Embryonic facial prominence (tissue), 1 donor: ENCODE results near the gene GRAMD1C.
"Not testable (repeated sequence)": the region's sequence is repeated elsewhere in the genome, so short reads cannot be mapped to it uniquely, and the experiment has no call there.

Experiments
- DNase-seq: peaks from one replicate; pipeline ENCODE4 v3.0.0-alpha.2; 2016; ENCODE audit errors: extremely low spot score

GRAMD1C gene

DNA sequence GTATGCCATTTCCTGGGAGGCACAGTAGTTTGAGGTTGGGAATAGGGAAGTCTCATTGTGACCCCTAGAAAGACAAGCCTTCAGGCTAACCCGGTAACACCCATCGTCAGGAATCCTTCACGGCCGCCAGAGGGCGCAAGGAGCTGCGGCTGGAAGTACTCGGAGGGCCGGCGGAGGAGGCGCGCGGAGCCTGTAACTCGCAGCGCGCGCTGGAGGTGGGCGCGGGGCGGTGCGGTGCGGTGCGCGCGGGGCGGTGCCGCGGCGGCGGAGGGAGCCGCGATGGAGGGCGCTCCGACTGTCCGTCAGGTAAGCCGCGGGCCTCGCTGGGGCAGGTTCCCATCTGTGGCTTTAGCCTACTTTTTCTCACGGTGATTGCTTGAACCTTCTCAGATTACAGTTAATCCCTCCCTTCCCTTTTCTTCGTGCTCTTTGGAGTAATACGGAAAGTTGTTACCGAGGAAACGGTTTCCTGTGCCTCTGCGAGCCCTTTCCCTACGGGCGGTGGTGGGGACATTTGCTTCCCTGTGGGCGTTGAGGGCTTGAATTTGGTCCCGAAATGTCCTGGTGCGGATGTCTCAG, at the start of gene GRAMD1C:
Gene GRAMD1C, plus strand, starts transcription at position 158 of the 579 bp plus-strand sequence. Its CDS starts 122 bp downstream, at position 280.
- peak; percentile 80 for DNase-seq

DNA sequence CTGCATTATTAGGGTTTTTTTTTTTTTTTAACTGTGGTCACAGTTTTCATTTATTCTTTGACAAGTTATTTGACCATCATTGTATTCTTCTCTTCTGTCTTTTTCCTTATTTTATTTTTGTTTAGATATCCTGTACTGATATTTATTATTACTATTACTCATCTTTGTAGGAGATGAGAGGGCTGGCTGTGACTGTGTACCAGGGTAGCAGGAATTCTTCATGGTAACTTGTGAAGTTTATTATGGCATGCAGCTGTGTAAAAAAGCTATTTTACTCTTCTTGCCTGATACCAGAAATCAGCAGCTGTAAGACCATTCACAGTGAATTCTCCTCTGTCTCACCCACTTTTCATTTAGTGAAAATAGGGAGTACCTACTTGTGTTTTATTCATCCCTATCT, 47.2 kb upstream of the GRAMD1C start:
- DNase-seq = no peak

DNA sequence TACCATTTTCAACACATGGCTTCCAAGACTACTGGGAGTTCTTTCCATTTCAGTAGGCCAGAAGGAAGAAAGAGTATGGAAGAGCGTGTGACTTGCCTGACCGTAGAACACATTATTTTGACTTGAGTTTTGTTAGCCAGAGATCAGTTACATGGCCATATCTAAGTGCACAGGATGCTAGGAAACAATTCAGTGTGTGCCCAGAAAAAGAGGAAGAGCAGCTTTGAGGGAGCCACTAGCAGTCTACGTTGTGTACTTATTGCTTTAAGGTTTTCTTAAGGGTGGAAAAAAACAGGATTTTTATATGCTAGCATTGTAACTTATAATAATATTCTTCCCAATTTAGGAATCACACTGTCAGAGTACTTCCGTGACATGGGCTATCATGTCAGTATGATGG, 44.1 kb upstream of the GRAMD1C start:
- no peak for DNase-seq

DNA sequence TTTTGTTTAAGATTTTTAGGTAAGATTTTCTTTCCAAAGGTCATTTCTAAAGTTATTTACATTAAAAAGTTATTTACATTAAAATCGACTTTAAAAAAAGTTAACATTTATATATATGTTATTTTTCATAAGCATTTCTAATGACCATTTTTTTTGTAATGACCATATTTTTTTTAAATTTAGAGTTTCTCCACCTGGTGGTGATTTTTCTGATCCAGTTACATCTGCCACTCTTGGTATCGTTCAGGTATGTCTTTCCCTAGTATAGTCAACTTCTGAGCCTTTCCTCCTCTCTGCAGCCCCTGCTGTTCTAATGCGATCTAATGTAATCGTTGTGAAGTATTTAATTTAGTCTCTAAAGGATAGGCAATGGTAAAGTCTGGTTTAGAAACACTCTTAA, 42.9 kb upstream of the GRAMD1C start:
- no peak for DNase-seq

DNA sequence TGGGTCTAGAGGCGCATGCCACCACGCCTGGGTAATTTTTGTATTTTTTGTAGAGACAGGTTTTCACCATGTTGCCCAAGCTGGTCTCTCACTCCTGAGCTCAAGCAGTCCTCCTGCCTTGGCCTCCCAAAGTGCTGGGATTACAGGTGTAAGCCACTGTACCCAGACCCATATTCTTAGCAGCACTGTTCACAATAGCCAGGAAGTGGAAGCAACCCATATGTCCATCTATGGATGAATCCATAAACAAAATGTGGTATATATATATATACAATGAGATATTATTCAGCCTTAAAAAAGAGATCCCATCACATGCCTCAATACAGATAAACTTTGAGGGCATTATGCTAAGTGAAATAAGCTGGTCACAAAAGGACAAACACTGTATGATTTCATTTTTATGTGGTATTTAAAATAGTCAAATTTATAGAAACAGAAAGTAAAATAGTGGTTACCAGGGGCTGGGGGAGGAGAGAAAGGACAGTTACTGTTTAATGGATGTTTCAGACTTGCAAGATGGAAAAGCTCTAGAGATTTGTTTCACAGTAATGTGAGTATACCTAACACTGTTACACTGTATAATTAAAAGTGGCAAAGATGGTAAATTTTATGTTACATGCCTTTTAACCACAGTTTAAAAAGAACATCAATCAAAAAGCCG, 35.7 kb upstream of the GRAMD1C start:
- no peak for DNase-seq

DNA sequence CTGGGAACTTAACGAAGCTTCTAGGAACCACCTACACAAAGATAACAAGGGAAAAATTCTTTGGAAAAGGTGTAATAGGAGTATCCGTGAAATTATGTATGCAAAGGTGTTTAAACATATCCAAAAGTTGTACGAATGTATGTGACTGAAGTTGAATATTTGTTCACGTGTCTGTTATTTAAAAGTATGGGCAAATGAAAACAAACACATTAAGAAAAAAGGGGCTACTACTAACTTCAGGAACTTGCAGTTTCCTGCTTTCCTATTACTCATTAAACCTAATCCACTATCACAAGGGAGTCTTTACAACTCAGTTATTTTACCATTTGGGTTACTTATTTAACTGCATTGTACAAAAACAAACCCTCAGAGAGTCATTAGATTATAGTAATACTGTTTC, 33.9 kb upstream of the GRAMD1C start:
- DNase-seq = no peak

DNA sequence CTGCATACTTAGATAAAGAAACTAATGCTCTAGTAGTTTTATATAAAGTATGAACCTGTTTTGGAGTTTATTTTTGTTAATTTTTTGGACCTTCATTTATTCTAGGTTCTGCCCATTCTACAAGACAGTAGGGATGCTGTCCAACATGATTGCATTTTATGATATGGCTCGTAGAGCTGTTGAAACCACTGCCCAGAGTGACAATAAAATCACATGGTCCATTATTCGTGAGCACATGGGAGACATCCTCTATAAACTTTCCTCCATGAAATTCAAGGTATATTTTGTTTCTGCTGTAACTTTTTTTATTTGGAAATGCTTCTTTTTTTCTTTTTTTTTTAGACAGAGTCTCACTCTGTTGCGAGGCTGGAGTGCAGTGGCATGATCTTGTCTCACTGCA, 33.3 kb upstream of the GRAMD1C start:
- DNase-seq = no peak

DNA sequence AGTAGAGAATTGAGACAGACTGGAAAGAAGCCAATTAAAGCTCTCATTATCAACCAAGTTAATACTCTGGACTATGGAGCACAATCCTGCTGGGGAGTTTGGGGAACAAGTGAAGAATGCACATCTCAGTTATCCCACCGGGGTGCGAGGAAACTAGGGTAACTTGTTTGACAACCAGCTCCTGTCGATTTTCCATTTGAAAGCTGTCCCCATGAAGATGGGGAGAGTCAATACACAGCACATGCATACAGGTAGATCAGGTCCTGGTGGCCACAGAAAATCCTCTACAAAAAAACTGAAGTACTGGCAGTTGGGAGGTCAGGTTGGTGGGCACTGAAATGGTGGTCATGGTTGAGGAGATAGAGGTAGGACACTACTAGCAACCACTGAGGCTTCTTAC, 25.7 kb upstream of the GRAMD1C start:
- DNase-seq = no peak

DNA sequence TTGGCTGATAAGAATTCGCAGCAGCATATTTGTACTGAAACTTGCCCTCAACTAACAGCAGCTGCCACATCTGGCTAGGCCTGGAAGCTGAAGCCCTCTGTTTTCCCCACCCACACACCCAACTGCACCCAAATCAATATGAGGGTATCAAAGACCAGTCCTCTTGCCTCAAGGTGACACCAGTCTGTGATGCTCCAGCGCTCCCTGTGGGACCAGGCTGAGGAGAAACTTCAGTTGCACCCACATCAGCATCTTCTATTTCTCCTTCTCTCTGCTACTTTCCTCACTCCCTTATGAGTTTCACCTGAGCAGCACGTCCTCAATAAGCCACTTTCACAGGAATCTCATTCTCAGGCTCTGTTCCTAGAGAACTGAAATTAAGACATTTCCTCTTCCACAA, 18.7 kb upstream of the GRAMD1C start:
- DNase-seq = no peak

DNA sequence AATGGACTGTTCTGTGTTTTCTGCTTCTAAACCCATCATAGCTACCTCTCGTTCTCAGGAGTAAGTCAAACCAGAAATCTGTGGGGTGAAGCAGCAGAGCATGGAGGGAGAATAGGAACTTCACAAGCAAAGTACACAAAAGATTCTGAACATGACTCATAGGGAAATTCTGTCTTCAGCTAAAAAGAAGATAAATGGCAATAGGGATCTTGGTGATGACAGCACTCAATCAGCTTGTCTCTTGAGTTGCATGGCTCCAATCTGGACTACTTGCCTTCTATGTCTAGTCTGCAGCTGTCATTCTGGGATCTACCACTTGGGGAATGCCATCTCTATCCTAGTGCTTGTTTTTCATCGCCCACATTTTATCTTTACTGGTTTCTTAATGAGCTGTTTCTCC, 13.5 kb upstream of the GRAMD1C start:
- DNase-seq = no peak

DNA sequence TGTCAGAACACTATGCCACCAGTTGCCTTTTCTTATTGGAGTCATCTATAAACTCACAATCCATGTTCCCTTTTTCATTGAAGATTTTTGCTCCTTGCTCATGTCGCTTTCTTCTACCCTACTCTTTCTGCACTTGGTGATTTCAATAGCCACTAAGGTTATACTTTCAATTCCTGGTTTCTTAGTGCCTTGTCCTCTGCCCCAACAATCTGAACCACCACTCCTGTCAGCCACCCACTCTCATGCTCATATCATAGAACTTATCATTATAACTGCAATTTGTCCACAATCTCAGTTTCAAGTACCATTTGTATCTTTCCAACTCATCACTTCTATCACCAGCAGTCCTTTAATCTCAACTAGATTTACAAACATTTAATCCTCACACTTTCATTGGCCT, 10.0 kb upstream of the GRAMD1C start:
- DNase-seq = no peak

DNA sequence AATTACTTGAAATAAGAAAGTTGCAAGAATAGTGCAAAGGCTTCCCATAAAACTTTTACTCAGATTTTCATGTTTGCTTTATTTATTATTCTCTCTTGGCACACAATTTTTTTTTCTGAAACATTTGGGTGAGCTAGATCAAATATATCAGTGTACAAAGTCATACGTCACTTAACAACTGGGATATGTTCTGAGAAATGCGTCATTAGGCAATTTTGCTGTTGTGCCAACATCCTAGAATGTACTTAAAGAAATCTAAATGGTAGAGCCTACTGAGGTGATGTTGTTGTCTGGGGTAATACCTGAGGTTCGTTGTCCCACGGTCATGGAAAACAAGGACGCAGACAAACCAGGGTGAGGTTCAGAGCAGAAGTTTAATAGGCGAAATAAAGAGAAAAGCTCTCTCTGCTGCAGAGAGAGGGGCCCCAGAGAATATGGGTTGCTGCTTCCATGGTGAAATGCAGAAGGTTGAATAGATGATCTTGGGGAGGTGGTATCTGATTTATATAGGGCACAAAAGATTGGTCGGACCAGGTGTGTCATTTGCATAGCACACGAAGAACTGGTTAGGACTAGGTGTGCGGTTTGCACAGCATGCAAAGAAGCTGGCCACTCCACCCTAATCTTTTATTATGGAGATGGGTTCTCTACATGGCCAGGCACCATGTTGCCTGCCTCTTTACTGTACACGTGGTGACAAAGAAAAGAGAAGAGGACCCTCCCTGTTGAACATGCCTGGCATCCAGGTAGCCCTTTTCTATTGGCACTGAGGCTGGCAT, 8.8 kb upstream of the GRAMD1C start:
- no peak for DNase-seq

DNA sequence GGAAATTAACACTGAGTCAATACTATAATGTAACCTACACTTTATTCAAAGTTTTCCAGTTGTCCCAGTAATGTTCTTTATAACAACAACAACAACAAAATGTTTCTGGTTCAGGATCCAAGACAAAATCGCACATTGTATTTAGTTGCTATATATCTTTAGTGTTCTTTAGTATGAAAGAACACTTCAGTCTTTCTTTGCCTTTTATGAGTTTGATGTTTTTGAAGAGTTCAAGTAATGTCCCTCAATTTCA, 7.6 kb upstream of the GRAMD1C start:
- no peak for DNase-seq

DNA sequence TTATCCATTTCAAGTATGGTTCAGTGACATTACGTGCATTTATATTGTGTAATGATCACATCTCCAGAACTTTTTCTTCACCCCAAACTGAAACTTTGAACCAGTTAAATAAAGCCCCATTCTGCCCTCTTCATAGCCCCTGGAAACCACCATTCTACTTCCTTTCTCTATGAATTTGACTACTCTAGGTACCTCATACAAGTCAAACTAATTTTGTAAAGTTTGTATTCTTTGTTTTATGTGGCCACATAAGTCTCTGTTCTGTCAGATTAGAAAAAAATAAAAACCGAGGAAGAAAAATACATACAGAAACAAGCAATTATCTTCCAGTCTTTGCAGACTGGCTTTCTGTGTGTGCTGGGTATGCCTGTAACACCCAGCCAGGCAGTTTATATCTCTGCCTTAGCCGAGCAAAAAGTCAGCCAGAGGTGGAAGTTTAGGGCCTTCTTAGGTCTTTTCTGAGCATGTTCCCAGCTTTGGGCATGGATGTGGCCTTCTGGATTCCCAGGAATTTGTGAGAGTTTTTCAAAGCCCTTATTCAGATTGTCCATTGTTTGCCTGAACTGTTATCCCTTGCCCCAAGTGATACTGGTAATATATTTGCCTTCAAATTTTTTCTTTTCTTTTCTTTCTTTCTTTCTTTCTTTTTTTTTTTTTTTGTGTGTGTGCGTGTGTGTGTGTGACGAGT, 6.0 kb upstream of the GRAMD1C start:
- no peak for DNase-seq

DNA sequence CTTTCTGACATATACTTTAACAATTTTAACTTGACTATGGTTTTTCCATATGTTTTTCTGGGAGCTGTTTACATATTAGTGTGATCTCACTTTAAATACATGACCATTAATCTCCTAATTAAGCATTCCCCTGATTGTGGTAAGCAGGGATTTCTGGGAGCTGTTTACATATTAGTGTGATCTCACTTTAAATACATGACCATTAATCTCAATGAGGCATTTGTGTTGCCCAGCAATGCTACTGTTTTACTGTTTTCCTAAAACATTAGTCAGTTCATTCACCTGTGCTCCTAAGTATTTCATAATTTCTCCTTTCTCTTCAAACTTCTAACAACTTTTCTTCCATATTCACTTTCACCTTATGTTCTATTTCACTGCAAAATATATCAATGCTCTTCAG, 3.6 kb upstream of the GRAMD1C start:
- DNase-seq = no peak

DNA sequence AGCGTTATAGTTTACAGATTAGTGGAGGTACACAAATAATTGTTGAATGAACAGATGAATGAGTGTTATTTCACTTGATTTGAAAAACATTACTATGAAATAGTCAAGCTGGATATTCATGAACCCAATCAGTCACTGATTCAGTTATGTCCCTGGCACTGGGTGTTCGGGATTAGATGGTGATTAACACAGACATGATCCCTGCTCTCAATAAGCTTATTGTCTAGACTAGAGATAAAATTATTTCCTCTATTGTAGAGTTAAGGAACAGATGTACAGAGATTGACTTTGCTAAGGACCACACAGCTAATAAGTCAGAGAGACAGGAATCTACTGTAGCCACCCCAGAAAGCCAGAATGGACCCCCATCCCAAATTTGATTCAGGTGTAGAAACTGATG, 963 bp downstream of the GRAMD1C start:
- no peak for DNase-seq

DNA sequence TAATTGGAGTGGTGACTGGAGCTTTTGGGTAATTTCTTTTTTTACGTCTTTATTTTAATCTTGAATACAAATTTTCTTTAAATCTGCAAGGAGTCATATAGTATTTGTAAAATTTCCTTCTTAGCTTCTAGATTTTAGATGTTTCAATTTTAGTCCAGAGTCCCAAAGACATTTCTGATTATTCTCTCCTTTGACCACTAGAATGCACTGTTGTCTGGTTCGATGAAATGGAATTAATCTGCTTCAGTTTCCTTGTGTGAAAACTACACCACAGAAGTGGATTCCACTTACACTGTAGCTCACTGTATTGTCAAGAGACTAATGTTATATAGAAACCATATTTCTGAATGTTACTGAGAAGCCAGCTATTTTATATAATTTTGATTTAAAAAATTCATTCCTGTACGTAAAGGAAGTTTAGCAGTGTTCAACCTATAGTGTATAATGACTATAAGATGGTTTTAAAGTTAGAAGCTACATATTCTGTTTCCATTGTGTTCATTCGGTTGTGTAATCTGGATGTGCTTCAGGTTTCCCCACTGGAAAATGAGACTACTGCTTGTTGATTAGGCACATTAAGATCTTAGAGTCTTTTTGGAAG, 6.1 kb downstream of the GRAMD1C start:
- DNase-seq = peak; percentile 13

DNA sequence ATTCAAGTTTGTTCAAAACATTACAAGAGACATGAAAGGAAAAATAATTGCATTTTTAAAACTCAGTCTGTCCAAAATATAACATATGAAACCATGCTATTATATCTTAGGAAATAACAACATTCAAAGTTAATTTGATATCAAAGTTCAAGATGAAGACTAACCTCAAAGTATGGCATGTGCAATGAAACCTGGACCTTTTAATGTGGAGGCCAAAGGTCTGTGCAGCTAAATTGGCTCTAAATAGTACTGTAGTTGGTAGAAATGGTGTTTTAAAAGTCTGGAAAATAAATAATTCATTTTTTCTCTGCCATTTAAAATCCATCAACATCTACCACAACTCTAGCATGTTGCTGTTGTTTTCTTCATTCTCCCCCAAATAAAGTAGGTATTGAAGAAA, 8.7 kb downstream of the GRAMD1C start:
- no peak for DNase-seq

DNA sequence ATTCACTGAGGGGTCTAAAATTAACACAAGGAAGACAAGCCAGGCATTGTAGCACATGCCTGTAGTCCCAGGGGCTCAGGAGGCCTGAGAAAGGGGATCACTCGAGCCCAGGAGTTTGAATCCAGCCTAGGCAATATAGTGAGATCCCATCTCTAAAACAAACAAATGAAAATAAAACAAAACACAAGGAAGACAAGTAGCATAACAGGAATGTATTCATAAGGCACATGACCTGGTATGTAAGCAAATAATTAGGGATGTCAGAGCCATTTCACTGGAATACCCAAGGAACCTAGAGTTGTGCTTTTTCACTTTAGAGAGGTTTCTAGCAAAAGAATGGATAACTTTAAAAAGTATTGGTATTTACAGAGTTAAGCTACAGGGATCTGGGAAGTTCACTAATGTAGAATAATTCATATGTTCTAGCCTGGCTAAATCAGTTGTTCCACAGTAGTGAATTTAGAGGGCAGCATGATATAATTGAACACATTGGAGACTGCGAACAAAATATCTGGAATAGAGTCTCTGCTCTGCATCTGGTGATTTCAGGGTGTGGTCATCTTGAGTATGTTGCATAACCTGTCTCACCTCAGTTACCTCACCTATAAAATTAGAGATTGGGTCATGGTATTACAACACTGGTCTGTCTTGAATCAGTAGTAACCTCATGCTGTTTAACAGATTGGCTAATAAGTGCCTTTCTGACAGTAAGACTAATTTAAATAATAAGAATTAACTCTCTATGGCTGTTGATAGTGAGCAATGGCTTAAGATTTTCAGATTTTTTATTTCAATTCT, 9.3 kb downstream of the GRAMD1C start:
- no peak for DNase-seq

DNA sequence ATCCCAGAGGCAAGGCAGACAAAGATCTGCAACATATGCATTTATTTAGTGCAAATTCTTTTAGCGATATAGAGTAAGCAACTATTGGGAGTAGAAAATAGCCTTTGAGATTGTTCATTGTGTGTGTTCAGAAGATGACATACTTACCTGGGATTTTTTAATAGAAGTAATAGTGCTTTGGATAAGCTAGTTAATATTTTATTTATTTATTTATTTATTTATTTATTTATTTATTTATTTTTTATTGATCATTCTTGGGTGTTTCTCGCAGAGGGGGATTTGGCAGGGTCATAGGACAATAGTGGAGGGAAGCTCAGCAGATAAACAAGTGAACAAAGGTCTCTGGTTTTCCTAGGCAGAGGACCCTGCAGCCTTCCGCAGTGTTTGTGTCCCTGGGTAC, 10.5 kb downstream of the GRAMD1C start:
- DNase-seq = not testable (repeated sequence)

DNA sequence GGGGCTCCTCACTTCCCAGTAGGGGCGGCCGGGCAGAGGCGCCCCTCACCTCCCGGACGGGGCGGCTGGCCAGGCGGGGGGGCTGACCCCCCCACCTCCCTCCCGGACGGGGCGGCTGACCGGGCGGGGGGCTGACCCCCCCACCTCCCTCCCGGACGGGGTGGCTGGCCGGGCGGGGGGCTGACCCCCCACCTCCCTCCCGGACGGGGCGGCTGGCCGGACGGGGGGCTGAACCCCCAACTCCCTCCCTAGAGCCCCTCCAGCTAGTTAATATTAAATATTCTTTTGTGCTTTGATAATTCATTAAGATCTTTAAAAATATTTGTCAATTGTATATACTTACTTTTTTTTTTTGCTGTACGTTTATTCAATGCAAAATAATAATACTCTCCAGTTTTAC, 11.3 kb downstream of the GRAMD1C start:
- DNase-seq = not testable (repeated sequence)

DNA sequence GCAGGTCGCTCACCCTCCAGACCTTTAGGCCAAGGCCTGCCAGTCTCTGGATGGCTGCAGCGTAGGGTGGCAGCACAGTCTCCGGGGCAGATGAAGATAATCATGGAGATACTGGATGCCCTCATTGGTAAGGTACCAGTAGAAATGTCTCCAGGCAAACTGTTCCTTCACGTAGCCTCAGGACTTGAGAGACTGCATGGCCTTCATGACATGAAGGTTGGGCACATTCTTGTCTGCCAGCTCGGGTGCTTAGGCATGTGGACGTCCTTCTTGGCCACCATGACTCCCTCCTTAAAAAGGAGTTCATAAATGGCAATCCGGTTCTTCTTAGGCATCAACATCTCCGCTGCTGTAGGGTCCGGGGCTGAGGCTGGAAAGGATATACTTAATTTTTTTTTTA, 11.8 kb downstream of the GRAMD1C start:
- not testable (repeated sequence) for DNase-seq
